Stimulated activated naive B cell treated with anti-CD40 and anti-IgM and Interleukin-4, amounts not matched to agents 10 μg/mL and 1 μg/mL and 100 μg/mL, for 72 hours (primary cell): ENCODE data around the gene FXYD6.

Source experiments
- ATAC-seq, 2 donors: fragments of 150-1000 bp; cut with Tn5 transposase; replicated peaks; 2 replicates each; pipeline ENCODE4 v1.10.0; 2021; ENCODE audit warnings: moderate library complexity in 1 of 2
- DNase-seq: peaks from one replicate; pipeline ENCODE4 v3.0.0; 2021
- H3K27ac Mint-ChIP-seq: one replicate; pipeline ENCODE4 v1.8.0; 2022; ENCODE audit warnings: mild to moderate bottlenecking, mixed read lengths
- H3K27me3 Mint-ChIP-seq, 2 donors: one replicate each; pipeline ENCODE4 v1.8.0; 2022; ENCODE audit warnings: mixed read lengths in 2 of 2
- H3K36me3 Mint-ChIP-seq, 2 donors: one replicate each; pipeline ENCODE4 v1.8.0; 2022; ENCODE audit warnings: mixed read lengths in 2 of 2, mild to moderate bottlenecking in 1 of 2
- H3K4me1 Mint-ChIP-seq, 2 donors: one replicate each; pipeline ENCODE4 v1.8.0; 2022; ENCODE audit warnings: mixed read lengths in 2 of 2, mild to moderate bottlenecking in 1 of 2
- H3K4me3 Mint-ChIP-seq, 2 donors: one replicate each; pipeline ENCODE4 v1.8.0; 2022; ENCODE audit warnings: mild to moderate bottlenecking in 2 of 2, mixed read lengths in 2 of 2, moderate library complexity in 1 of 2
- H3K9me3 Mint-ChIP-seq, 2 donors: one replicate each; pipeline ENCODE4 v1.8.0; 2022; ENCODE audit warnings: mixed read lengths in 2 of 2, mild to moderate bottlenecking in 1 of 2

The FXYD6 gene

GRCh38 chr11:117824571-117825537 lies 51.6 kb downstream of the FXYD6 start, which contains the start of gene FXYD2:
TSS of gene FXYD2 (minus strand) at chr11:117824744. CDS start at chr11:117824678, 66 bp downstream.
- peak within 1 kb of the TSS; percentile 31 for H3K27ac Mint-ChIP-seq
- H3K4me3 Mint-ChIP-seq = peak within 1 kb of the TSS in 1 of 2 donors; percentile 14
- no peak for DNase-seq
- peaks cover 48 to 72% of the 10 kb centered on the region in 2 donors for H3K4me1 Mint-ChIP-seq
- no peak for ATAC-seq
- peaks cover 25 to 29% of the 10 kb centered on the region in 2 donors for H3K27me3 Mint-ChIP-seq
- H3K9me3 Mint-ChIP-seq = no peaks in the 10 kb centered on the region
- peaks cover 0 to 2% of the 10 kb centered on the region in 2 donors for H3K36me3 Mint-ChIP-seq

GRCh38 chr11:117823946-117824420 lies 52.5 kb downstream of the FXYD6 start:
- Mint-ChIP-seq H3K27me3 (peaks cover 25 to 29% of the 10 kb centered on the region in 2 donors), H3K9me3 (no peaks in the 10 kb centered on the region), H3K4me3 (peak overlapping the region in 1 of 2 donors; percentile 14), H3K36me3 (peaks cover 0 to 2% of the 10 kb centered on the region in 2 donors), H3K27ac (peak overlapping the region; percentile 31), H3K4me1 (peaks cover 48 to 71% of the 10 kb centered on the region in 2 donors)
- no peak for ATAC-seq
- no peak for DNase-seq

GRCh38 chr11:117823294-117823945 lies 53.0 kb downstream of the FXYD6 start:
- Mint-ChIP-seq H3K4me1 (peaks cover 47 to 71% of the 10 kb centered on the region in 2 donors), H3K9me3 (peaks cover 0 to under 1% of the 10 kb centered on the region in 2 donors), H3K36me3 (peaks cover 0 to 2% of the 10 kb centered on the region in 2 donors), H3K4me3 (peak overlapping the region in 1 of 2 donors; percentile 25), H3K27me3 (peaks cover 25 to 29% of the 10 kb centered on the region in 2 donors), H3K27ac (no peak overlapping the region)
- ATAC-seq (peak; percentile 29 to 44), DNase-seq (no peak)

- Mint-ChIP-seq H3K27me3 (peaks cover 21 to 29% of the 10 kb centered on the region in 2 donors), H3K4me3 (no peak overlapping the region), H3K36me3 (peaks cover under 1 to 2% of the 10 kb centered on the region in 2 donors), H3K9me3 (peaks cover 0 to 2% of the 10 kb centered on the region in 2 donors), H3K27ac (no peak overlapping the region), H3K4me1 (peaks cover 47 to 71% of the 10 kb centered on the region in 2 donors)
- ATAC-seq = no peak
- peak; percentile 42 for DNase-seq
Measured at GRCh38 chr11:117822074-117823033, 54.1 kb downstream of the FXYD6 start.

- ATAC-seq = no peak
- Mint-ChIP-seq H3K36me3 (peaks cover 4 to 7% of the 10 kb centered on the region in 2 donors), H3K4me1 (peaks cover 51 to 79% of the 10 kb centered on the region in 2 donors), H3K9me3 (peaks cover 0 to 2% of the 10 kb centered on the region in 2 donors), H3K27ac (no peak overlapping the region), H3K4me3 (no peak overlapping the region), H3K27me3 (peaks cover 21 to 29% of the 10 kb centered on the region in 2 donors)
- DNase-seq = no peak
Measured at GRCh38 chr11:117821431-117821830, 55.0 kb downstream of the FXYD6 start.

GRCh38 chr11:117820516-117820915 lies 55.9 kb downstream of the FXYD6 start:
- Mint-ChIP-seq H3K36me3 (peaks cover 4 to 15% of the 10 kb centered on the region in 2 donors), H3K9me3 (peaks cover 0 to 2% of the 10 kb centered on the region in 2 donors), H3K4me3 (no peak overlapping the region), H3K27me3 (peaks cover 17 to 22% of the 10 kb centered on the region in 2 donors), H3K4me1 (peaks cover 60 to 86% of the 10 kb centered on the region in 2 donors), H3K27ac (peak overlapping the region; percentile 47)
- DNase-seq (no peak), ATAC-seq (no peak)

- H3K36me3 Mint-ChIP-seq = peaks cover 4 to 15% of the 10 kb centered on the region in 2 donors
- peaks cover 13 to 18% of the 10 kb centered on the region in 2 donors for H3K27me3 Mint-ChIP-seq
- H3K9me3 Mint-ChIP-seq = peaks cover 0 to 2% of the 10 kb centered on the region in 2 donors
- H3K4me3 Mint-ChIP-seq = no peak overlapping the region
- DNase-seq (no peak), ATAC-seq (no peak)
- peak overlapping the region; percentile 56 for H3K27ac Mint-ChIP-seq
- peaks cover 61 to 86% of the 10 kb centered on the region in 2 donors for H3K4me1 Mint-ChIP-seq
Measured at GRCh38 chr11:117820071-117820470, 56.4 kb downstream of the FXYD6 start.

- Mint-ChIP-seq H3K27ac (peak overlapping the region; percentile 100), H3K4me1 (peaks cover 66 to 86% of the 10 kb centered on the region in 2 donors), H3K36me3 (peaks cover 4 to 17% of the 10 kb centered on the region in 2 donors), H3K9me3 (peaks cover 0 to 2% of the 10 kb centered on the region in 2 donors), H3K4me3 (no peak overlapping the region), H3K27me3 (peaks cover 8 to 11% of the 10 kb centered on the region in 2 donors)
- ATAC-seq = no peak
- no peak for DNase-seq
Measured at GRCh38 chr11:117819096-117820040, 57.1 kb downstream of the FXYD6 start.

GRCh38 chr11:117818041-117818873 lies 58.2 kb downstream of the FXYD6 start:
- peaks cover 0 to 2% of the 10 kb centered on the region in 2 donors for H3K9me3 Mint-ChIP-seq
- peak; percentile 51 to 54 for ATAC-seq
- peak; percentile 84 for DNase-seq
- peaks cover 67 to 86% of the 10 kb centered on the region in 2 donors for H3K4me1 Mint-ChIP-seq
- peak overlapping the region; percentile 94 to 100 for H3K4me3 Mint-ChIP-seq
- H3K27me3 Mint-ChIP-seq = peaks cover under 1 to 2% of the 10 kb centered on the region in 2 donors
- peaks cover 5 to 25% of the 10 kb centered on the region in 2 donors for H3K36me3 Mint-ChIP-seq
- H3K27ac Mint-ChIP-seq = peak overlapping the region; percentile 100

GRCh38 chr11:117817368-117818040 lies 59.0 kb downstream of the FXYD6 start:
- Mint-ChIP-seq H3K9me3 (peaks cover 0 to 2% of the 10 kb centered on the region in 2 donors), H3K27ac (peak overlapping the region; percentile 100), H3K4me3 (peak overlapping the region; percentile 94 to 100), H3K4me1 (peaks cover 69 to 87% of the 10 kb centered on the region in 2 donors), H3K27me3 (no peaks in the 10 kb centered on the region), H3K36me3 (peaks cover 5 to 28% of the 10 kb centered on the region in 2 donors)
- DNase-seq = peak; percentile 92
- peak; percentile 36 to 38 for ATAC-seq

- no peaks in the 10 kb centered on the region for H3K27me3 Mint-ChIP-seq
- peak overlapping the region; percentile 100 for H3K27ac Mint-ChIP-seq
- ATAC-seq (peak in 1 of 2 donors; percentile 8), DNase-seq (no peak)
- H3K36me3 Mint-ChIP-seq = peaks cover 4 to 31% of the 10 kb centered on the region in 2 donors
- H3K9me3 Mint-ChIP-seq = peaks cover 0 to 2% of the 10 kb centered on the region in 2 donors
- peak overlapping the region; percentile 94 to 100 for H3K4me3 Mint-ChIP-seq
- peaks cover 70 to 85% of the 10 kb centered on the region in 2 donors for H3K4me1 Mint-ChIP-seq
Measured at GRCh38 chr11:117816846-117817367, 59.6 kb downstream of the FXYD6 start.
